Parathyroid adenoma (tissue), 2 donors: Measurements from ENCODE around the gene EMSY.

Source experiments
- H2AFZ ChIP-seq: fragments of 300-600 bp; sonication (generic); one replicate; pipeline ENCODE4 v1.7.0; 2017; ENCODE audit warnings: antibody characterized with exemption, mild to moderate bottlenecking
- H3K27ac ChIP-seq: fragments of 300-600 bp; sonication (generic); one replicate; pipeline ENCODE4 v1.7.0; 2017
- H3K27me3 ChIP-seq: fragments of 300-600 bp; sonication (generic); one replicate; pipeline ENCODE4 v1.7.0; 2017; ENCODE audit warnings: low read length; ENCODE audit not compliant: control insufficient read depth, insufficient read depth
- H3K36me3 ChIP-seq: fragments of 300-600 bp; sonication (generic); one replicate; pipeline ENCODE4 v1.7.0; 2017; ENCODE audit warnings: low read length; ENCODE audit not compliant: control insufficient read depth, insufficient read depth
- H3K4me1 ChIP-seq: fragments of 300-600 bp; sonication (generic); one replicate; pipeline ENCODE4 v1.7.0; 2017; ENCODE audit warnings: control low read depth
- H3K4me2 ChIP-seq: fragments of 300-600 bp; sonication (generic); one replicate; pipeline ENCODE4 v1.7.0; 2017; ENCODE audit warnings: low read length
- H3K4me3 ChIP-seq: fragments of 300-600 bp; sonication (generic); one replicate; pipeline ENCODE4 v1.7.0; 2017; ENCODE audit warnings: low read depth, low read length
- H3K79me2 ChIP-seq: fragments of 300-600 bp; sonication (generic); one replicate; pipeline ENCODE4 v1.7.0; 2017; ENCODE audit warnings: control low read depth
- H3K9ac ChIP-seq: fragments of 300-600 bp; sonication (generic); one replicate; pipeline ENCODE4 v1.7.0; 2017; ENCODE audit warnings: mild to moderate bottlenecking
- H3K9me3 ChIP-seq: fragments of 300-600 bp; sonication (generic); one replicate; pipeline ENCODE4 v1.7.0; 2017; ENCODE audit warnings: low read length; ENCODE audit not compliant: control insufficient read depth
- TF ChIP-seq, protein P1 (sequence below): fragments of 300-600 bp; sonication (generic); IDR thresholded peaks from one replicate; pipeline ENCODE4 v1.7.0; 2017; ENCODE audit warnings: antibody characterized with exemption, mild to moderate bottlenecking
- donor health status: primary hyperparathyroidism.

The EMSY gene

DNA sequence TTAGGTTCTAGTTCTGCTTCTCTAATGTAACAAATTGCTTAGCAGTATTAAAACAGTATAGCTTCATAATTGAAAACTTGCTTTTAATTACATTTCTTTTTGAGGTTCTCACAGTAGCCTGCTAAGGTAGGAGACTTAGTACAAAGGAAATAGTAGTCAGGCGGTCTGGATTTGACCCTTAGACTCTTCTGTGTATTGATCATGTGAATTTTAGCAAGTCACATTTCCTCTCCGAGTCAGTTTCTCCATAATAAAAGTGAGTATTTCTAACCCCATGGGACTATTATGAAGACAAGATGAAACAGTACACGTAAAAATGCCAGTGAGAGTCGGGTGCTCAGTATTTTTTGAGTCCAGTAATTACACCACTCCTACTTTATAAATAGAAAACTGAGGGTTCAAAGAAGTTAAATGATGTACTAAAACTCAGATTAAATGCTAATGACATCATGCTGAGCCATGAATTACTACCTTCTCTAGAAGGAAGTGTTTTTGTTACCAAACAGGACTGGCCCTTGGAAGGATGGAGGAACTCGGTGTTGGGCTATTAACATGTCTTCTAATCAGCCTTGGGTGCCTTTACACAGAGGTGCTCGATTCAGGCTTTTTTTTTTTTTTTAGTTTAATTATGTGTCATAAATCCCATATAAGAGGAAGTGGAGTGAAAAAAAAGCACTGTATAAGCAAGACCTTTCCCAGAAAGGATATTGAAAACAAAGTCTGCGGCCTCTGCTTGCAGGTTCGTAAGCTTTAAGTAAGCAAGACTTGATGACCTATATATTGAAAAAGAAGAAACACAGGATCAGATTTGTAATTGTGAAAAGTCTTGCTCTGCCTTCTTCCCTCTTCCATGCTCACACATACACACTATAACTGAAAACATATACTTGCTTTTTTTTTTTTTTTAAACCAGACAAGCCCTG is 109.0 kb downstream of the EMSY start:
- Histone ChIP-seq H3K9me3 (no peaks in the 10 kb centered on the region), H3K27me3 (no peaks in the 10 kb centered on the region), H3K9ac (no peak overlapping the region), H3K36me3 (no peaks in the 10 kb centered on the region), H3K4me1 (no peaks in the 10 kb centered on the region), H3K27ac (no peak overlapping the region), H2AFZ (no peak overlapping the region), H3K79me2 (no peaks in the 10 kb centered on the region), H3K4me3 (no peak overlapping the region), H3K4me2 (no peak overlapping the region)
- TF ChIP-seq, protein P1, sequence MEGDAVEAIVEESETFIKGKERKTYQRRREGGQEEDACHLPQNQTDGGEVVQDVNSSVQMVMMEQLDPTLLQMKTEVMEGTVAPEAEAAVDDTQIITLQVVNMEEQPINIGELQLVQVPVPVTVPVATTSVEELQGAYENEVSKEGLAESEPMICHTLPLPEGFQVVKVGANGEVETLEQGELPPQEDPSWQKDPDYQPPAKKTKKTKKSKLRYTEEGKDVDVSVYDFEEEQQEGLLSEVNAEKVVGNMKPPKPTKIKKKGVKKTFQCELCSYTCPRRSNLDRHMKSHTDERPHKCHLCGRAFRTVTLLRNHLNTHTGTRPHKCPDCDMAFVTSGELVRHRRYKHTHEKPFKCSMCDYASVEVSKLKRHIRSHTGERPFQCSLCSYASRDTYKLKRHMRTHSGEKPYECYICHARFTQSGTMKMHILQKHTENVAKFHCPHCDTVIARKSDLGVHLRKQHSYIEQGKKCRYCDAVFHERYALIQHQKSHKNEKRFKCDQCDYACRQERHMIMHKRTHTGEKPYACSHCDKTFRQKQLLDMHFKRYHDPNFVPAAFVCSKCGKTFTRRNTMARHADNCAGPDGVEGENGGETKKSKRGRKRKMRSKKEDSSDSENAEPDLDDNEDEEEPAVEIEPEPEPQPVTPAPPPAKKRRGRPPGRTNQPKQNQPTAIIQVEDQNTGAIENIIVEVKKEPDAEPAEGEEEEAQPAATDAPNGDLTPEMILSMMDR, result no peak

DNA sequence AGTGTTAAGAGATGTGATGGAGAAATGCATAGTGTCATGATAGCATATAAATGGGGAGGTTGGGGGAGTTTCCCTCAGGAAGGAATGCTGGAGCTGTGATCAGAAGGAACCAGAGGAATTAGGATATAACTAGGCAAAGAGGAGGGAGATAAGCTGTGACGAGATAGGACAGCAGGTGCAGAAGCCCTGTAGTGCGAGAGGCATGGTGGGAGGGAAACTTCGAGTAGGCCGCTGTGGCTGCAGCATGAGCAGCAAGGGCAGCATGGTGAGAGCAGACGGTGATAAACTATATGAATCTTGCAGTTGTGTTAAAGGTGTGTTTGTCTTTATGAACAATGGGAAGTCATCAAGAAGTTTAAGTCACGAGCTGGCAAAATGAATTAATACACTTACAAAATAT is 109.9 kb downstream of the EMSY start:
- TF ChIP-seq, protein P1, result no peak
- no peaks in the 10 kb centered on the region for H3K36me3 ChIP-seq
- H3K27me3 ChIP-seq, result no peaks in the 10 kb centered on the region
- no peak overlapping the region for H3K4me3 ChIP-seq
- H2AFZ ChIP-seq, result no peak overlapping the region
- no peak overlapping the region for H3K4me2 ChIP-seq
- H3K9ac ChIP-seq, result no peak overlapping the region
- no peaks in the 10 kb centered on the region for H3K79me2 ChIP-seq
- H3K27ac ChIP-seq, result no peak overlapping the region
- H3K4me1 ChIP-seq, result no peaks in the 10 kb centered on the region
- H3K9me3 ChIP-seq, result no peaks in the 10 kb centered on the region

DNA sequence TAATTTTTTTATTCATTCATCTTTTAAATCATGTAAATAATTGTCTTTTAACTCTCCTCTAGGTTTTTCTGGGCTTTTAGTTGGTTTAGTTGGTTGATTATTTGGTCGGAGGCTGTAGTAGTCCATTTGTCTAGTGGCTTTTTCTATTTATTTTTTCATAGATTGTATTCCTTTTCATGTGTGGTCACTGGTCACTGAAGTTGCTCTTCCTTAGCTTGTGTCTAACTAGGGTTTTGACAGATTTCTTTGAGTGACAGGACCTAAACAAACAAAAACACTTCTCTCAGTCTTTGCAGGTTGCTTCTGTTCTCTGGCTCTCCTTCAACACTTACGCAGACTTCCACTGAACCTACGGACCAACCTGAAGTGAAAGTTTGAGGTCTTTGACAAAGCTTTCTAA is 112.6 kb downstream of the EMSY start:
- H3K4me2 ChIP-seq, result no peak overlapping the region
- no peak overlapping the region for H3K4me3 ChIP-seq
- H3K9ac ChIP-seq, result no peak overlapping the region
- no peaks in the 10 kb centered on the region for H3K27me3 ChIP-seq
- TF ChIP-seq, protein P1, result no peak
- no peaks in the 10 kb centered on the region for H3K79me2 ChIP-seq
- H3K27ac ChIP-seq, result no peak overlapping the region
- no peaks in the 10 kb centered on the region for H3K36me3 ChIP-seq
- no peaks in the 10 kb centered on the region for H3K4me1 ChIP-seq
- H3K9me3 ChIP-seq, result no peaks in the 10 kb centered on the region
- H2AFZ ChIP-seq, result no peak overlapping the region

DNA sequence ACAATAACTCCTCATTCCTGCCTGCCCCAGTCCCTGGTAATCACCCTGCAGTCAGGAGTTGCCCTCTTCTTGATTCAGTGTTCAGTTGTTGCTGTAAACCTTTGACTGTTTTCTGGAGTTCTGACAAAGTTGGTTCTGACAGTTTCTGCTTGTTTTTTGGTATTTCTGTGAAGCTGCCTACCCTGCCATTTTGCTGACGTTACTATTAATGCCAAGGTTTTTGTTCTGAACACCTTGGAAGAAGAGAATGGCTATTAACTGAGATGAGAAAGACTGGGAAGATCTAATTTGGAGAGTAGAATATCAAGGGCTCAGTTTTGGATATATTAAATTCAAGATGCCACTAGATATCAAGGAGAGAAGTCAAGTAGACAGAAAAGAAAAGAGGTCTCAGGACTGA is 113.7 kb downstream of the EMSY start:
- H3K36me3 ChIP-seq, result no peaks in the 10 kb centered on the region
- H3K9me3 ChIP-seq, result no peaks in the 10 kb centered on the region
- no peak overlapping the region for H3K4me2 ChIP-seq
- H3K27me3 ChIP-seq, result no peaks in the 10 kb centered on the region
- no peak overlapping the region for H3K9ac ChIP-seq
- no peaks in the 10 kb centered on the region for H3K4me1 ChIP-seq
- TF ChIP-seq, protein P1, result no peak
- H3K27ac ChIP-seq, result no peak overlapping the region
- no peaks in the 10 kb centered on the region for H3K79me2 ChIP-seq
- H3K4me3 ChIP-seq, result no peak overlapping the region
- H2AFZ ChIP-seq, result no peak overlapping the region

DNA sequence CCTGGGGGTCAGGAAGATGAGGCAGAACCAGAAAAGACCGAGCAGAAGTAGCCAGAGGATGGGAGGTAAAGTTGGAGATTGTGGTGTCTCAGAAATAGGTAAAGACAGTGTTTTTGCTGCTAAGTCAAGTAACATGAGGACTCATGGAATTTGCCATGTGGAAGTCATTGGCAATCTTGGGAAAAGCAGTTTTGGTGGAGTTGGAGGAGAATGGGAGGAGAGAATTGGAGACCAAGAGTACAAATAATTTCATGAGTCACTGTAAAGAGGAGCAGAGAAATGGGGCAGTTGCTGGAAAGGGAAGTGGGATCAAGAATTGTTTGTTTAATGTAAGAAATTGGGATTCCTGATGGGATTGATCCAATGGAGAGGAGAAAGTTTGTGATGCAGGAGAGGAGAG is 114.1 kb downstream of the EMSY start:
- Histone ChIP-seq H3K27me3 (no peaks in the 10 kb centered on the region), H3K9ac (no peak overlapping the region), H2AFZ (no peak overlapping the region), H3K4me3 (no peak overlapping the region), H3K9me3 (no peaks in the 10 kb centered on the region), H3K36me3 (no peaks in the 10 kb centered on the region), H3K4me1 (no peaks in the 10 kb centered on the region), H3K27ac (no peak overlapping the region), H3K79me2 (no peaks in the 10 kb centered on the region), H3K4me2 (no peak overlapping the region)
- TF ChIP-seq, protein P1, result no peak
